ENCODE measurements around the gene ZNF431. TPM values are rescaled to one million over a fixed set of nuclear protein-coding genes. Genes with fewer than 3 reads are reported as not detected.

The ZNF431 gene
- total and polyA plus RNA-seq, 2 of the 8 experiments (the other 6 are each of a cell fraction or from before 2014, with no cell fraction given): 6.7 to 43.2 TPM

DNA sequence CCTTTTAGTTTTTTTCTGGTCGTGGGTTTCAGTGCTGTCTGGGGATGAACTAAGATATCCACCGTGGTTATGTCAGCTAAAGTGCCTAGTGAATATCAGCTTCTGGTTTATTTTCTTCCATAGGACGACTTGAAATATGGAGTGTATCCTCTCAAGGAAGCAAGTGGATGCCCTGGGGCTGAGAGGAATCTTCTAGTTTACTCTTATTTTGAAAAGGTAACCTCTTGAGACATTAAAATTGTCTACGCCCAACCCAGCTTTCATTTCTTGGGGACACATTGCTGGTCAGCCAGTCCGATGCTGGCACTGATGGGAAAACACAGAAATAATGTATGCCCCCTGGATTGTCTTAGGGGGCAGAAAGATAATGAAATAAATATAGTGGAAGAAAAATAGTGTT lies 1.6 kb downstream of the ZNF431 start:
- Histone ChIP-seq H3K56ac (replicated peaks; ENCODE audit: insufficient read length, low read depth, low read length) (no peak overlapping the region), H3K4ac (replicated peaks; ENCODE audit: insufficient read length, low read depth, low read length) (no peak overlapping the region), H2BK15ac (ENCODE audit: low read length) (no peak overlapping the region), H4K5ac (ENCODE audit: insufficient read length, low read depth, low read length) (no peak overlapping the region), H4K91ac (replicated peaks; ENCODE audit: insufficient read length, low read length) (no peak overlapping the region), H2AK5ac (ENCODE audit: low read depth, low read length) (no peak overlapping the region), H2BK20ac (ENCODE audit: low read length) (no peak overlapping the region), H2BK12ac (ENCODE audit: low read depth, low read length) (no peak overlapping the region), H3K23me2 (ENCODE audit: low read depth, low read length) (no peaks in the 10 kb centered on the region), H3K4me3 (ENCODE audit: extremely low read depth in 1 of 4, insufficient read depth in 2 of 4, low read depth in 3 of 4, low read length in 4 of 4) (peak overlapping the region in 1 of 4 experiments; percentile 90; a peak in 3 of 8 replicates), H3K9me3 (ENCODE audit: insufficient read depth in 2 of 2, low read depth in 1 of 2, low read length in 1 of 2) (peaks cover 17 to 21% of the 10 kb centered on the region in 2 experiments), H4K20me1 (replicated peaks in 1 of 2; ENCODE audit: control insufficient read depth in 1 of 2, insufficient read depth in 2 of 2, low read length in 2 of 2) (no peaks in the 10 kb centered on the region), H3K79me2 (ENCODE audit: control insufficient read depth in 1 of 2, insufficient read depth in 2 of 2, low read length in 2 of 2) (peaks cover 0 to 30% of the 10 kb centered on the region in 2 experiments; a peak in 2 of 4 replicates), H4K8ac (ENCODE audit: extremely low read depth, insufficient read depth, low read length) (no peak overlapping the region), H3K36me3 (ENCODE audit: control insufficient read depth in 2 of 4, insufficient read depth in 4 of 4, low read length in 3 of 4) (peaks cover 7 to 52% (median 35%) of the 10 kb centered on the region in 4 experiments), H3K23ac (ENCODE audit: insufficient read length) (no peak overlapping the region), H3K9ac (replicated peaks in 1 of 4; ENCODE audit: extremely low read depth in 1 of 4, low read depth in 3 of 4, low read length in 3 of 4) (no peak overlapping the region), H3K79me1 (ENCODE audit: low read depth, low read length) (0 out of 2 replicates have a peak, but pooled peaks cover 2% of the 10 kb centered on the region), H3K27ac (ENCODE audit: low read depth, low read length) (no peak overlapping the region), H3K14ac (ENCODE audit: insufficient read length) (no peak overlapping the region), H3K18ac (ENCODE audit: extremely low read depth, low read length) (no peak overlapping the region), H3K4me1 (replicated peaks in 1 of 4; ENCODE audit: control insufficient read depth in 3 of 4, insufficient read depth in 4 of 4, low read length in 3 of 4) (no peaks in the 10 kb centered on the region; a peak in 1 of 7 replicates), H3K4me2 (ENCODE audit: insufficient read depth in 1 of 2, low read depth in 2 of 2, low read length in 2 of 2) (peak overlapping the region; percentile 67 to 71; a peak in 1 of 4 replicates), H2BK120ac (replicated peaks; ENCODE audit: low read depth, low read length) (no peak overlapping the region), H3K27me3 (replicated peaks in 1 of 4; ENCODE audit: control insufficient read depth in 3 of 4, extremely low read depth in 1 of 4, insufficient read depth in 3 of 4, low read length in 3 of 4) (no peaks in the 10 kb centered on the region), H2BK5ac (ENCODE audit: low read depth, low read length) (no peak overlapping the region), H2AFZ (ENCODE audit: low read length) (no peak overlapping the region)
- WGBS, 2 experiments (ENCODE audit: extremely low coverage in 1 of 2, insufficient coverage in 1 of 2, insufficient read length in 1 of 2, insufficient replicate concordance in 2 of 2, low coverage in 1 of 2, low lambda C conversion rate in 2 of 2, missing lambda C conversion rate in 1 of 2): 89% methylated on average over 5 of the region's 5 CpGs; no CpG with 5 or more reads in 1 of the 2 experiments
- CTCF ChIA-PET (ENCODE audit: partially characterized antibody): interaction anchor here (0.7 kb wide), 1 partner anchor 278 kb away, joined by 3 read pairs; no protein-coding TSS in a partner anchor
- FAIRE-seq: no peak
- TF ChIP-seq BCL11A (IDR thresholded peaks at IDR 0.05; ENCODE audit: low read depth in 2 of 2, low read length in 2 of 2): no peak
- no peak for TF ChIP-seq FOSL1 (IDR thresholded peaks at IDR 0.05; ENCODE audit: insufficient read depth, low read depth, low read length)
- no peak for TF ChIP-seq SIX5 (IDR thresholded peaks at IDR 0.05; ENCODE audit: low read depth, low read length)
- no peak for TF ChIP-seq GTF2F1 (IDR thresholded peaks at IDR 0.05; ENCODE audit: borderline replicate concordance, low read depth, low read length)
- no peak for TF ChIP-seq RNF2 (IDR thresholded peaks at IDR 0.05; ENCODE audit: borderline replicate concordance, low read depth, low read length, missing control alignments, poor library complexity, severe bottlenecking)
- TF ChIP-seq KDM1A (IDR thresholded peaks at IDR 0.05; ENCODE audit: borderline replicate concordance, low read length): no peak
- TF ChIP-seq POLR2A (IDR thresholded peaks at IDR 0.05; ENCODE audit: control extremely low read depth in 1 of 2, low read depth in 2 of 2, low read length in 2 of 2): no peak
- DNase-seq (ENCODE audit: low read depth in 1 of 2, low spot score in 2 of 2): no peak
- POLR2A ChIA-PET (ENCODE audit: partially characterized antibody): interaction anchor here (0.7 to 2.3 kb wide), 4 partner anchors 7 to 208 kb away, joined by 4 to 13 read pairs (median 10); partner anchors contain the start of gene ZNF714
